IMR-90 (cell line): Measurements from ENCODE around the gene PTHLH. TPM values are rescaled to one million over a fixed set of nuclear protein-coding genes. Genes with fewer than 3 reads are reported as not detected.

Experiments used
- ATAC-seq: fragments of 200-7000 bp; cut with Tn5 transposase; 2 replicates; pipeline ENCODE4 v1.9.1; 2020; ENCODE audit warnings: low read depth, mild to moderate bottlenecking, moderate library complexity
- BruUV-seq: library from RNA; stranded (reverse); fragments of 400-500 nt; replicated peaks from 2 replicates; lab custom pipeline; 2021; lab: Mats Ljungman, UMichigan
- CTCF ChIA-PET: fragments of 300-600 bp; formaldehyde crosslinking; extraction: SDS; loops from one replicate; lab custom pipeline; 2021; ENCODE audit warnings: antibody characterized with exemption; lab: Yijun Ruan, JAX
- POLR2A ChIA-PET: fragments of 300-600 bp; sonication (Branson Sonifier 250); formaldehyde crosslinking; loops from one replicate; lab custom pipeline; 2022; ENCODE audit warnings: antibody characterized with exemption; ENCODE audit not compliant: unreplicated experiment; lab: Charles Lee
- DNase-seq: peaks from one replicate; pipeline ENCODE4 v3.0.0; 2013
- H2AFZ ChIP-seq: replicated peaks from 2 replicates; pipeline ENCODE3; 2013; ENCODE audit warnings: low read length, mild to moderate bottlenecking; ENCODE audit not compliant: poor library complexity
- H2AK5ac ChIP-seq: 2 replicates; pipeline ENCODE4 v1.6.1; 2013; ENCODE audit warnings: low read depth, low read length, inconsistent platforms
- H2AK9ac ChIP-seq: replicated peaks from 2 replicates; pipeline ENCODE3; 2013; ENCODE audit warnings: mild to moderate bottlenecking, low read depth, low read length, moderate library complexity; ENCODE audit not compliant: poor library complexity
- H2BK120ac ChIP-seq: 2 replicates; pipeline ENCODE4 v1.6.1; 2013; ENCODE audit warnings: low read depth, low read length, inconsistent platforms
- H2BK15ac ChIP-seq: 3 replicates; pipeline ENCODE4 v1.6.1; 2013; ENCODE audit warnings: low read depth, low read length, inconsistent platforms
- H2BK20ac ChIP-seq: 2 replicates; pipeline ENCODE4 v1.6.1; 2013; ENCODE audit warnings: low read depth, mild to moderate bottlenecking, inconsistent platforms, low read length, moderate library complexity
- H2BK5ac ChIP-seq: 2 replicates; pipeline ENCODE4 v1.6.1; 2013; ENCODE audit warnings: mild to moderate bottlenecking, low read depth, low read length, inconsistent platforms; ENCODE audit not compliant: poor library complexity, severe bottlenecking
- H3K14ac ChIP-seq: replicated peaks from 2 replicates; pipeline ENCODE4 v1.6.1; 2013; ENCODE audit warnings: low read depth, low read length, inconsistent platforms
- H3K18ac ChIP-seq: 2 replicates; pipeline ENCODE4 v1.6.1; 2013; ENCODE audit warnings: low read depth, low read length, control low read depth
- H3K23ac ChIP-seq: 2 replicates; pipeline ENCODE4 v1.6.1; 2013; ENCODE audit warnings: low read depth, low read length, inconsistent platforms
- H3K27ac ChIP-seq: 2 replicates; pipeline ENCODE4 v1.5.1; 2013; ENCODE audit warnings: mild to moderate bottlenecking, control low read depth, low read length; ENCODE audit not compliant: insufficient read depth
- H3K27me3 ChIP-seq: 2 replicates; pipeline ENCODE4 v1.6.1; 2013; ENCODE audit warnings: low read length; ENCODE audit not compliant: control insufficient read depth, insufficient read depth
- H3K36me3 ChIP-seq: 2 replicates; pipeline ENCODE4 v1.6.1; 2013; ENCODE audit warnings: low read length, mixed read lengths; ENCODE audit not compliant: control insufficient read depth, insufficient read depth
- H3K4ac ChIP-seq: 2 replicates; pipeline ENCODE4 v1.6.1; 2013; ENCODE audit warnings: low read depth, low read length, inconsistent platforms
- H3K4me1 ChIP-seq: 2 replicates; pipeline ENCODE4 v1.6.1; 2013; ENCODE audit warnings: low read length, mixed read lengths; ENCODE audit not compliant: control insufficient read depth, insufficient read depth
- H3K4me2 ChIP-seq: 2 replicates; pipeline ENCODE4 v1.6.1; 2013; ENCODE audit warnings: low read depth, mild to moderate bottlenecking, control low read depth, low read length, moderate library complexity
- H3K4me3 ChIP-seq: 2 replicates; pipeline ENCODE4 v1.5.1; 2013; ENCODE audit warnings: low read depth, mild to moderate bottlenecking, control low read depth, low read length, moderate library complexity; ENCODE audit not compliant: insufficient read depth
- H3K56ac ChIP-seq: 2 replicates; pipeline ENCODE4 v1.6.1; 2013; ENCODE audit warnings: low read length, inconsistent platforms; ENCODE audit not compliant: insufficient read depth; ENCODE audit errors: extremely low read depth
- H3K79me1 ChIP-seq, 2 experiments: 2 replicates each; pipeline ENCODE4 v1.6.1; 2013; ENCODE audit warnings: low read length in 2 of 2, inconsistent platforms in 1 of 2, low read depth in 1 of 2
- H3K9ac ChIP-seq: 2 replicates; pipeline ENCODE4 v1.6.1; 2013; ENCODE audit warnings: low read depth, low read length, control low read depth
- H3K9me1 ChIP-seq: 2 replicates; pipeline ENCODE4 v1.6.1; 2013; ENCODE audit warnings: low read length, inconsistent platforms; ENCODE audit not compliant: insufficient read depth
- H3K9me3 ChIP-seq: 2 replicates; pipeline ENCODE4 v1.6.1; 2013; ENCODE audit warnings: low read length; ENCODE audit not compliant: control insufficient read depth, insufficient read depth
- H4K20me1 ChIP-seq: 2 replicates; pipeline ENCODE4 v1.6.1; 2013; ENCODE audit warnings: low read length, inconsistent platforms; ENCODE audit not compliant: insufficient read depth
- H4K5ac ChIP-seq: 2 replicates; pipeline ENCODE4 v1.6.1; 2013; ENCODE audit warnings: mild to moderate bottlenecking, low read depth, low read length, control low read depth
- H4K8ac ChIP-seq, 2 experiments: 2 replicates each; pipeline ENCODE4 v1.6.1; 2013; ENCODE audit warnings: low read depth in 2 of 2, low read length in 2 of 2, control low read depth in 1 of 2, inconsistent platforms in 1 of 2
- H4K91ac ChIP-seq: 2 replicates; pipeline ENCODE4 v1.6.1; 2013; ENCODE audit warnings: low read depth, low read length, inconsistent platforms; ENCODE audit not compliant: insufficient read depth
- CTCF ChIP-seq: conservative IDR thresholded peaks from 2 replicates; pipeline ENCODE4 v1.5.1; 2012; ENCODE audit warnings: mild to moderate bottlenecking, low read depth, low read length, improper control_type of control experiment
- ELK1 ChIP-seq: fragments of 150-350 bp; IDR thresholded peaks from 2 replicates; pipeline ENCODE4 v1.6.1; 2016; ENCODE audit warnings: low read depth, mild to moderate bottlenecking, low read length, moderate library complexity, borderline replicate concordance
- FOS ChIP-seq: fragments of 150-350 bp; IDR thresholded peaks from 2 replicates; pipeline ENCODE4 v1.6.1; 2016; ENCODE audit warnings: low read depth, low read length
- MAFK ChIP-seq: IDR thresholded peaks from 2 replicates; pipeline ENCODE4 v1.6.1; 2012; ENCODE audit warnings: low read depth, low read length, improper control_type of control experiment
- MAZ ChIP-seq: IDR thresholded peaks from 2 replicates; pipeline ENCODE4 v1.6.1; 2012; ENCODE audit warnings: low read depth, mild to moderate bottlenecking, low read length, improper control_type of control experiment, moderate library complexity, borderline replicate concordance
- MXI1 ChIP-seq: IDR thresholded peaks from 2 replicates; pipeline ENCODE4 v1.6.1; 2012; ENCODE audit warnings: low read depth, mild to moderate bottlenecking, low read length, moderate library complexity, borderline replicate concordance
- NFE2L2 ChIP-seq: fragments of 150-350 bp; IDR thresholded peaks from 2 replicates; pipeline ENCODE4 v1.6.1; 2016; ENCODE audit warnings: low read depth, mild to moderate bottlenecking, low read length
- RAD21 ChIP-seq: IDR thresholded peaks from 2 replicates; pipeline ENCODE4 v1.6.1; 2012; ENCODE audit warnings: low read length, improper control_type of control experiment
- SMC3 ChIP-seq: fragments of 150-350 bp; IDR thresholded peaks from 2 replicates; pipeline ENCODE4 v1.6.1; 2016; ENCODE audit warnings: low read depth, mild to moderate bottlenecking, antibody characterized with exemption, low read length, moderate library complexity
- USF2 ChIP-seq: fragments of 150-350 bp; IDR thresholded peaks from 2 replicates; pipeline ENCODE4 v1.6.1; 2017; ENCODE audit warnings: mild to moderate bottlenecking, antibody characterized with exemption, low read length, low read depth
- WGBS, 2 experiments: methylation state at CpG; one replicate each; pipeline versions ENCODE4 v1.1.5 to v1.1.7; 2013; ENCODE audit warnings: missing lambda C conversion rate in 2 of 2; ENCODE audit not compliant: insufficient read length in 1 of 2; ENCODE audit errors: extremely low coverage in 2 of 2; 5-methylcytosine and 5-hydroxymethylcytosine counted together
- dilution Hi-C: fragments of 300-500 bp; cut with HindIII; formaldehyde crosslinking; loops from one replicate; pipeline ENCODE4 v1.14.3; 2018; ENCODE audit warnings: low sequenced_read_pairs; ENCODE audit not compliant: unreplicated experiment
- in situ Hi-C: fragments of 300-500 bp; cut with MboI; formaldehyde crosslinking; loops from 3 replicates; pipeline ENCODE4 v1.14.3; 2019; ENCODE audit warnings: low sequenced_read_pairs, inconsistent platforms, mixed read lengths
- intact Hi-C: fragments of 100-400 bp; cut with micrococcal nuclease; formaldehyde crosslinking; loops from 2 replicates; pipeline ENCODE4 v1.10.0; 2022
- polyA plus RNA-seq, 3 experiments: library from polyadenylated mRNA; depleted of rRNA; stranded (reverse); fragments of >200 nt; gene quantifications; 2 replicates each; pipeline ENCODE4 v1.2.3, GENCODE V29; 2012; ENCODE audit warnings: low replicate concordance in 1 of 3
- total RNA-seq: library from RNA; depleted of rRNA; stranded (reverse); fragments of >200 nt; gene quantifications from 2 replicates; pipeline ENCODE4 v1.2.3, GENCODE V29; 2012

PTHLH gene
- total and polyA plus RNA-seq, 2 of the 4 experiments (the other 2 are of a cell fraction), result 0.36 to 1.3 TPM

GRCh38 chr12:27999970-28000369 lies 27.4 kb upstream of the PTHLH start:
- Histone ChIP-seq H3K4ac (no peak overlapping the region), H3K56ac (no peak overlapping the region), H3K27ac (no peak overlapping the region), H2BK120ac (no peak overlapping the region), H4K20me1 (no peaks in the 10 kb centered on the region), H3K36me3 (no peaks in the 10 kb centered on the region), H3K4me2 (no peak overlapping the region), H3K9ac (no peak overlapping the region), H3K18ac (no peak overlapping the region), H3K79me1 (no peaks in the 10 kb centered on the region), H4K8ac (no peak overlapping the region), H3K9me3 (no peaks in the 10 kb centered on the region), H3K27me3 (no peaks in the 10 kb centered on the region), H2AK9ac (no peak overlapping the region), H3K4me3 (no peak overlapping the region), H3K4me1 (peaks cover 1% of the 10 kb centered on the region; the same call in 1 of the 2 replicates), H2AFZ (no peak overlapping the region), H3K23ac (no peak overlapping the region), H4K5ac (no peak overlapping the region), H3K14ac (no peak overlapping the region), H4K91ac (no peak overlapping the region), H3K9me1 (no peaks in the 10 kb centered on the region), H2AK5ac (no peak overlapping the region), H2BK15ac (no peak overlapping the region), H2BK20ac (no peak overlapping the region), H2BK5ac (no peak overlapping the region)
- intact Hi-C loops, result no loop called here
- peak; percentile 85 for ATAC-seq
- dilution Hi-C loops, result no loop called here
- CTCF ChIA-PET, result interaction anchor here (0.7 kb wide), 1 partner anchor 11 kb away, joined by 6 read pairs; no protein-coding TSS in a partner anchor
- POLR2A ChIA-PET, result interaction anchor here (0.5 kb wide), 1 partner anchor 18 kb away, joined by 10 read pairs; no protein-coding TSS in a partner anchor
- TF ChIP-seq ELK1 (no peak), MXI1 (no peak), FOS (no peak), SMC3 (no peak), MAFK (no peak), RAD21 (no peak), CTCF (no peak), USF2 (no peak), NFE2L2 (no peak), MAZ (no peak)
- WGBS, 2 experiments, result no CpG with 5 or more reads among the region's 4 CpGs
- DNase-seq, result peak; percentile 60
- in situ Hi-C loops, result no loop called here
- BruUV-seq, result no TSS peak
